Measurements from ENCODE around the gene TRERF1.

- TF ChIP-seq POLR2A (IDR thresholded peaks at IDR 0.05) (no peak), CTCF (IDR thresholded peaks at IDR 0.05) (no peak)
Measured at GRCh38 chr6:42468273-42468672, 16.5 kb upstream of the TRERF1 start.

All from upper lobe of left lung (tissue), 4 donors.